MV-4-11 (cell line): Measurements from ENCODE around the gene ERGIC1.
"Not testable (repeated sequence)": the region's sequence is repeated elsewhere in the genome, so short reads cannot be mapped to it uniquely, and the experiment has no call there.

Source experiments
- DNase-seq: peaks from one replicate; lab custom pipeline; 2025; lab: John Stamatoyannopoulos, UW

ERGIC1 gene

DNA sequence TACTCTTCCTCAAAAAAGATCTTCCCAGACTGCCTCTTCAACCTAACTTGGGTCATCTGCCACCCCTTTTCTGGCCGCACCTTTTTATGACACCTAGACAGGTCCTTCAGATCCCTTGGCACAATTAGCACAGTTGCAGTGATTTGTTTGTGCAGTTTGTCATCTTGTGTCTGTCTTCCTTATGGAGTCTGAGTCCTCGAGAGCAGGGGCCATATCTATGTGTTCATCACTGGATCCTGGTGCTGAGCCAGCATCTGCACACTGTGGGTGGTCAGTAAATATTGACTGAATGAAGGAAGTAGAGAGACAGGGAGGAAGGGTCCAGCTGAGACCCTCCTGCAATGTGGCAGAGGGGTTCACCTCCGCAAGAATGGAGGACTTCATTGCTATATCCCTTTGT lies 14.4 kb downstream of the ERGIC1 start:
- DNase-seq = no peak

DNA sequence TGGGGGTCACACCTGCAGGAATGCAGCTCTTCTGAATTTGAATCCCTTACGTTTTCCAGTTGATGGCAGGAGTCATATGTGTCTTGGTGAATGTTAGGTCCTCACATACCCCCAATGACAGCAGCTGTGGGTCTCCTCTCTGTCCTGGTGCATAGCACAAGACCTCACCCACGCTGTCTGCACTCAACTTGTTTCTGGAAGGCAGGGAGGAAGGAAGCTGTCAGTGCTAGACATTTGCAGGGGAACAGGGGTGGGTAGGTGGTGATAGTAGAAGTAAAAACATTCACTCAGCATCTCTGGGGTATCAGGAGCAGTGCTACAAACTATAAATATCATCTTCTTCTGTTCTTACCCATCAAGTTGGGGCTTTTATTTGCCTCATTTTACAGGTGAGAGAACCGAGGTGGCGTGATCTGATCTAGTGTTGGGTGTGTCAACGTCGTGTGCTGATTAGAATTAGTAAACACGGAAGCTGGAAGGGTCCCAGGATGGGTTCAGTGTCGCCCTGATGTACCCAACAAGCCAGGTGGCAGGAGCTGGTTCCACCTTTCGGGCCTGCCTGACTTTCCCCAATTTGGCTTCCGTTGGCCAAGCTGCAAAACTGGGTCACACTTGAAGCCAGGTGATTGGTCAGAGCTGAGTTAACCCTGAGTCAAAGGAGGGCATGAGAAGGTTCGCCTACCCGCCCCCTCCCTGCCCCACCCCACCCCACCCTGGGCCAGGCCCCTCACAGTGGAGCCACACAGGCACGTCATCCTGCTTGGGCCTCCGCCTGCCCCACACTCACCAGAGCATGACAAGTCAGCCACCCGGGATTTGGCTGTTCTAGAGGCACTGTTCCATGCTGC lies 15.8 kb downstream of the ERGIC1 start:
- DNase-seq = no peak

DNA sequence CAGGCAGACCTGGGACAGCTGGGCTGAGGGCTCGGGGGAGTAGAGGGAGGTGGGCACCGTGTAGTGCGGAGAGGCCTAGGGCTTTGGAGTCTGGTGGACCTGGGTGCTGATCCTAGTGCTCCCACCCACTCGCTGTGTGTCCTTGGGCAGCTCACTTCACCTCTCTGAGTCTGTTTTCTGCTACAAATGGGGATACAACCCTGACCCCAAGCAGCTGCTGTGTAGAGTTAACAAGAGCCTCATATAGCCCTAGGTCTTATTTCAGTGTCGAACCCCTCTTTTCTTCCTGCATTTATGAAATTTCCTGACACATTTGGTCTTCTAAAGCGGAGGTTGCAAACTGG lies 16.4 kb downstream of the ERGIC1 start:
- DNase-seq = no peak

DNA sequence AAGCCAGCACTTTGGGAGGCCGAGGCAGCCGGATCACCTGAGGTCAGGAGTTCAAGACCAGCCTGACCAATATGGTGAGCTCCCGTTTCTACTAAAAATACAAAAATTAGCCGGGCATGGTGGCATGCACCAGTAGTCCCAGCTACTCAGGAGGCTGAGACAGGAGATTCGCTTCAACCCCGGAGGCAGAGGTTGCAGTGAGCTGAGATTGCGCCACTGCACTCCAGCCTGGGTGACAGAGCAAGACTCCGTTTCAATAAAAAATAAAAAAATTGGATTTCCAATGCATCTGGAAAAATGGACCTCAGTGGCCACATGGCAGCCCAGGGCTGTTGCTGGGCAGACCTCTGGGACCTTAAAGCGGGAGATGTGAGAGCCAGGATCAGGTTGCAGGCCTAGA lies 17.2 kb downstream of the ERGIC1 start:
- DNase-seq = not testable (repeated sequence)

GRCh38 chr5:172852490-172853354 lies 18.7 kb downstream of the ERGIC1 start:
- DNase-seq = no peak

GRCh38 chr5:172853355-172853975 lies 19.4 kb downstream of the ERGIC1 start:
- DNase-seq = no peak

- DNase-seq = no peak
Measured at GRCh38 chr5:172854451-172854871, 20.4 kb downstream of the ERGIC1 start.

DNA sequence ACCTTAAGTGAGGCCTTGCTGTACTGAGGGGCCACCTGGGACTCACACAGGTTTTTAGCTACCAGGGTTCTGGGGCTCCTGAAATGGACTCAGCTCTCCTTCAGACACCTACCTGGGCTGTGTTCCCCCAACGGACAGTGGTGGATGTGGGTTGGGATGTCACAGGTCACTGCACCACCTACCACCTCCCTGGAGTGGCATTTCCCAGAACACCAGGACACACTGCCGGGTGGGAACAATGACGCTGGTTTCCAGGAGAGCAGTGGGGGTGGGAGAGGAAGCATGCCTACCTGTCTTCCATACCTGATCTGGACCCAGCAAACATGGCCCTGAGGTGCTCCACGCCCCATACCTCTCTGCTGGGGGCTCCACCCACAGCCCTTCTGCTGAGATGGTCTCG lies 20.9 kb downstream of the ERGIC1 start:
- DNase-seq = no peak

DNA sequence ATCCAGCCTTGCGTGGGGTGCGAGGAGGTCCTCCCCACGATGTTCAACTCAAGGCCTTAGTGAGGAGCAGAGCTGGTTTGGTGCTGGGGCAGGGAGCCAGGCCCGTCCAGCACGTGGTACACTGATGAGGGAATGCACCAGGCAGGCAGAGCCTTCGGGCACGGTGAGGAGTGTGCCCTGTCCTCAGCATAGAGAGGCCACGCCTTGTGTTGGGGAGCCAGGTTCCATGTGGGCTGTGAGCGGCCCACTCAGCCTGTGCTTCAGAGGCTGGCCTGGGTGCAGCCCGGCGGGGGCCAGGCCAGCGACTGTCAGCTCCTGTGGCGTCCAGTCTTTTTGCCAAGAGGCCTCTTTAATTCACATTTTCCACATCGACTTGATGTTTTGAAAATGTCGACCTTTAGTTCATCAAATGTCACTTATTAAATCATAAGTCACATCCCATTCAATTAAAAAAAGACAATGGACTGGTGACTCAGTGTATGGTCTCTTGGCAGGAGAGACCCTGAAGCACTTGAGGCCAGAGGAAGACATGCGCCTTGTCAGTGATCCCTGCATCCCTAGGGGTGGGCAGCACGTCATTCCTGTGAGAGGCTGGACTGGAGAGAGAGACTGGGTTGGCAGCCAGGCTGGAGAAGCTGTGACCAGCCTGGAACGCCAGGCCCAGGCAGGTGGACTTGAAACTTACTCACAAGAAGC lies 21.7 kb downstream of the ERGIC1 start:
- DNase-seq = no peak

GRCh38 chr5:172856336-172856735 lies 22.3 kb downstream of the ERGIC1 start:
- DNase-seq = no peak

DNA sequence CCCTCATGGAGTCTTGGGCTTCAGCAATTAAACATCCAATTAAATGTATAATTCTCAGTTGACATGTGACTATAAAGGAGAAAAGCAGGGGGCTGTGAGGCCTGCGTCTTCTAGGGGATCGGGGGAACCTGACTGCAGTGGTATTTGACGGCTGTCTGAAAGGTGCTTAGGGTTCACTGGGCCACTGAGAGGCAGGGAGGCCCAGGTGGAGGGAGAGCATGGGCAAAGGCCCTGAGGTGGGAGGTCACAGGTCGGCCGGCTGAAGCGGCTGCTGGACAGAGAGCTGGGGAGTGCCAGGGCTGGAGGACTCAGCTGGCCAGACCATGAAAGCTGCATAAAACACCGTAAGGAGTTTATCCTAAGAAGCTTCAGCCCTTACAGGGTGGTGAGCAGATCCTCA lies 23.9 kb downstream of the ERGIC1 start:
- DNase-seq = no peak

DNA sequence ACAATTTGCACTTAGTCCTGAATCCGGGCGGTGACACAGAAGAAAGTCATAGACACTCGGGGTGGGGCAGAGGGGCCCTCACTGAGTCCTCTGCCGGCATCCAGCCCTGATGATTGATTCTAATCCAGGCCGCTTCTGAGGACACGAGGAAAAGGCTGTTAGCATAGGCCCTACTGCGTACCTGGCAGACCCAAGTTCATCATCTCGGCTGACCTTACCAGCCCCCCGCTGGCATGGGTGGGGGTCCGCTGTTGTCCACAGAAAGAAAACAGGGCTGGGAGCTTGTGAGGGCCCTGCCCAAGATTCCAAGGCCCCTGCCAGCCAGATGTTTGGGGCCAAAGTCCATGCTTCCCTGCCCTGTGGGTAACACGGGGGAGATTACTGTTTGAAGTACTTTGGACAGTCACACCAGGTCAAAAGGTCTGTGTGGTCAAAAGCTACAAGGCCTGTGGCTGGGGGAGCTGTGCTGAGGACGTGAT lies 24.5 kb downstream of the ERGIC1 start:
- DNase-seq = no peak

DNA sequence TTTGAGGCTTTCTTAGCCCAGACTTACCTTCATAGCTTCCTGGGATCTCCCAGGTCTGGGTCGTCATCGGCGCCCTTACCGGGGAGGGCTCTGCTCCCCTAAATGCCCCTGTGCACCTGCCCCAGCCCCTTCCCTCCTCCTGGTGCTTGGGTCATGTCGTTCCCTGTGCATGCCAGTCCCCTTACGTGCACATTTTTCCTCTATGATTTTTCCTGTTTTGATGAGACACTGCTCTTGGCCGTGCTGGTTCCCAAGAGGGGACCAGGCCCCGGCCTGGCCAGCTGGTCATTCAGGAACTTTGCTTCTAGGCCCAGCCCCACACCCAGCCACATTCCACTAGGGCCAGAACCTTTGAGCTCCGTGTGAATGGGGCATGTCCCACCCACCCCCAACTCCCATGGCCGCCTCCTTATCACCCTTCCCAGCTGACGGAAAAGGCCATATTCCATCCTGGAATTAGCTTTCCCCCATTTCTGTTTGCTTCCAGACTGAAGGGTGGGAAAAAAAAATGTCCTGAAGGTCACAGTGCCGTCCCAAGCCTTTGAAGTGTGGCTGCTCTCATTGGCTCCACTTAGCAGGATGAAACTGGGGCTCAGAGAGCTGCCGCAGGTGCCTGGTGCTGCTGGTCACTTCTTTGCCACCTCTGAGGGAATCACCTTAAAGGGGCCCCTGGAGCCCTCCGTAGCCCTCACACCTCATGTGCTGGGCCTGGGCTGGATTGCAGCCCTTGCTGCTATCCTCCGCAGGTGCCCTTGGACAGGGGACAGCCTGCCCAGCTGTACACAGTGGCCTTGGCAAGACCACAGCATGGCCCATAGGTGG lies 25.1 kb downstream of the ERGIC1 start:
- DNase-seq = no peak

- no peak for DNase-seq
Measured at GRCh38 chr5:172859966-172860365, 25.9 kb downstream of the ERGIC1 start.

GRCh38 chr5:172860520-172861443 lies 26.7 kb downstream of the ERGIC1 start:
- no peak for DNase-seq

DNA sequence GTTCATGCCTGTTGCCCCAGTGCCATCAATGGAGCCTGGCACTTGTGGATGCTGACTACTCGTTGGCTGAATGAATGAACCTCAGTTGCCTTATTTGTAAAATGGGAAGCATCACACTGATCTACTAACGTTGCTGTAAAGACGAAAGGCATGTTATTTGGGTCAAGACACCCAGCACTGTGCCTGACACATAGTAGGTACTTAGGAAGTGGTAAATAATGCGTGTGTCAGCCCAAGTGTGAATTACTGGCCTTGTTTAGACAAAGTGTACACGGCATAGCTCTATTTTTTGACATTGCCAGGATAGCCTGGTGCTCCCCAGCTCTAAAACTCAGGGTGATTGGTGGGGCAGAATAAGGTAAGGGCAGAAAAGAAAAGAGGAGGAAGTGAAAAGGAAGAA lies 27.4 kb downstream of the ERGIC1 start:
- DNase-seq = no peak

DNA sequence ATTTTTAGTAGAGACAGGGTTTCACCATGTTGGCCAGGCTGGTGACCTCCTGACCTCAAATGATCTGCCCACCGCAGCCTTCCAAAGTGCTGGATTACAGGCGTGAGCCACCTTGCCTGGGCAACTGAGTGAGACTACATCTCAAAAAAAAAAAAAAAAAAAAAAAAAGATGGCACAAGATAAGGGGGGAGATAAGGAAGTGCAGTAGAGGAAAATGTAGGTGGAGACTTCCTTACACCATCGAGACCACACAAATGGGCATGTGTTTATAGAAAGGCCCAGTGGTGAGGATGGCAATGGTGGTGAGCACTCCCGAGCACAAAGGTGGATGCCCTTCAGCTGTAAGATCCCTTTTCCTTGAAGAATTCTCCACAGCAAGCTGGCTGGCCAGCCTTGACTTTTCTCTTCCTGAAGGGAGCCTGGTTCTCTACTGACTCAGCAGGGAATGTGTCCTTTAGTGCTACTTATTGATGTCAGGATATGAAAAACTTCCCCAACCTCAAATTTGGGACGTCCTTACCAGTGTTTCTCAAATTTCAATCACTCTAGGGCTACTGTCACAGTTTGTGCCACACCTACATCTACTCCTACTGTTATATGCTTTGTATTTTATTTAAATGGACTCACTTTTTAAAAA lies 28.2 kb downstream of the ERGIC1 start:
- no peak for DNase-seq

- not testable (repeated sequence) for DNase-seq
Measured at GRCh38 chr5:172864171-172864570, 30.1 kb downstream of the ERGIC1 start.

DNA sequence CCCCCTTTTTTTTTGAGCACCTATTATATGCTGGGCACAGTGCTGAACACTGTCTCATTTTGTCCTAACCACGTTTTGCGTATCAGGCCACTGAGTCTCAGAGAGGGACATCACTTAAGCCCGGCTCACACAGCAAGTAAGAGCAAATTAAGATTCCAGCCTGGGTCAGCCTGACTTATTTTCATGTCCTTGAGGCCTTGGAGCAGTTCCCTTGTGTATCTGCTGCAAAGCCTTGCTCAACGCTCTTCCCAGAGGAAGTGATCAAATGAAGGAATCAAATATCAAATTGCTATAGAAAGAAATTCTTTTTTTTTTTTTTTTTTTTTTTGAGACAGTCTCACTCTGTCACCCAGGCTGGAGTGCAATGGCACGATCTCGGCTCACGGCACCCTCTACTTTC lies 30.7 kb downstream of the ERGIC1 start:
- no peak for DNase-seq

DNA sequence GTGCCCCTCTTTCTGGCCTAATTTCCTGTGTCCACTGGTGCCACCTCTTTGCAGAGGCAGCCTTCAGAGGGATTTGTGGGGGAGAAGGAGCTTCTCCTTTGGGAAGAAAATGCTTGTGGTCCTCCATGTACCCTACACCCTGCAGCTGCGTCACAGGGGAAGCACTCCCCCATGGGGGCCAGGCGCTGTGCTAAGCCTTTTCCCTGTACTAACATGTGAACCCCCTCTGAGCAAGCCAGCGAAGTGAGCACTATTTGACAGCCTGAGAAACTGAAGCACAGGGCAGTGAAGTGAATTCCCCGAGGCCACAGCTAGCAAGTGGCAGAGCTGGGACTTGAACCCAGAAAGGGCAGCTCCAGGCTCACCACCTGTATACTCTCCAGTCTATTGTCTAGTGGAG lies 32.3 kb downstream of the ERGIC1 start:
- DNase-seq = no peak
